Left lung (tissue), 10 donors: ENCODE data around the gene TMPRSS13. TPM values are rescaled to one million over a fixed set of nuclear protein-coding genes. Genes with fewer than 3 reads are reported as not detected.

ENCODE experiments used
- ATAC-seq: fragments of 200-7000 bp; cut with Tn5 transposase; one replicate; pipeline ENCODE4 v1.9.1; 2020; ENCODE audit warnings: moderate library complexity
- DNase-seq, 4 donors: peaks; one replicate each; pipeline ENCODE4 v3.0.0-alpha.2; 2013 to 2020
- H3K27ac ChIP-seq, 2 donors: fragments of 200-600 bp; sonication (generic) in 1 of 2; one replicate each; pipeline versions ENCODE4 v1.5.0 to v1.8.0; 2020 to 2021
- H3K27me3 ChIP-seq, 2 donors: fragments of 200-600 bp; sonication (generic) in 1 of 2; one replicate each; pipeline versions ENCODE4 v1.5.0 to v1.8.0; 2020 to 2021
- H3K36me3 ChIP-seq, 2 donors: fragments of 200-600 bp; sonication (generic) in 1 of 2; one replicate each; pipeline versions ENCODE4 v1.5.0 to v1.8.0; 2020 to 2021
- H3K4me1 ChIP-seq, 2 donors: fragments of 200-600 bp; one replicate each; pipeline ENCODE4 v1.8.0; 2021
- H3K4me3 ChIP-seq, 2 donors: fragments of 200-600 bp; sonication (generic) in 1 of 2; one replicate each; pipeline versions ENCODE4 v1.5.0 to v1.8.0; 2020 to 2021; ENCODE audit warnings: mild to moderate bottlenecking in 1 of 2
- H3K9me3 ChIP-seq, 2 donors: fragments of 200-600 bp; sonication (generic) in 1 of 2; one replicate each; pipeline versions ENCODE4 v1.5.0 to v1.8.0; 2020 to 2021
- CTCF ChIP-seq, 2 donors: fragments of 200-600 bp; sonication (generic) in 1 of 2; IDR thresholded peaks; one replicate each; pipeline versions ENCODE4 v1.5.0 to v1.8.0; 2021; ENCODE audit warnings: antibody characterized with exemption in 2 of 2
- intact Hi-C, 2 donors: fragments of 100-400 bp; cut with DNase I; formaldehyde crosslinking; loops; one replicate each; pipeline versions ENCODE4 v1.11.2 to v1.14.2; 2022
- polyA plus RNA-seq, 6 donors: library from polyadenylated mRNA; unstranded; fragments of 120-200 nt; gene quantifications; one replicate each; pipeline ENCODE4 v1.2.1, GENCODE V29; 2013; ENCODE audit not compliant: insufficient read length in 6 of 6
- total RNA-seq, 2 donors: library from RNA; stranded (reverse); fragmentation: NEBNext Ultra II Directional; extraction: Animal tissue kit (Norgen Biotek cat#: 25700); gene quantifications; one replicate each; pipeline ENCODE4 v1.2.1, GENCODE V29; 2021
- donor health status: DM: no; HTN: yes; CAD: no.
- donor health status: DM: no; HTN: no; CAD: no.

TMPRSS13 gene
- total and polyA plus RNA-seq, 8 donors, result 4.6 to 10.7 (median 8.1) TPM

GRCh38 chr11:117884994-117885393 is 44.2 kb downstream of the TMPRSS13 start:
- intact Hi-C loops, result no loop called here
- no peak for TF ChIP-seq CTCF (IDR thresholded peaks at IDR 0.05)
- no peaks in the 10 kb centered on the region for H3K9me3 ChIP-seq
- H3K4me3 ChIP-seq, result no peak overlapping the region
- H3K36me3 ChIP-seq, result no peaks in the 10 kb centered on the region
- ATAC-seq (peak; percentile 15), DNase-seq (no peak)
- H3K27me3 ChIP-seq, result peaks cover 7 to 46% of the 10 kb centered on the region in 2 donors
- peaks cover 0 to 3% of the 10 kb centered on the region in 2 donors for H3K4me1 ChIP-seq
- peak overlapping the region in 1 of 2 donors; percentile 61 for H3K27ac ChIP-seq

DNA sequence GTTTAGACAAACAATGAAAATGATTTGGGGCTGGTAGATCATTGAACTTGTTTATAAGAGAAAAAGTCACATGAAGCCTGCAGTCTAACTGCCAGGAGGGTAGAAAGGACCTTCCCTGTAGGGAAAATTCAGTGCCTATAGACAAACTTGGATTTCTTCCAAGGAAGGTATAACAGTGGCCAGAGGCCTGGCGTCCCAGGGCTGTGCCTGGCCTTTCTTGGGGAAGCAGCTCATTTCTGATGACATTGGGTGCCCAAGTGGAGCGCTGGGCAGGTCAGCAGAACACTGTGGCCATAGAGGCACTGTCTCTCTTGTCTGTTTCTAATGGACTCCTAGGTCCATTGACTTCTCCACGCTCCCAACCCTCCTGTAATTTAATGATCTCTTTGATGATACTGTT is 46.1 kb downstream of the TMPRSS13 start:
- DNase-seq, result no peak
- H3K27ac ChIP-seq, result no peak overlapping the region
- H3K4me1 ChIP-seq, result peaks cover 0 to 3% of the 10 kb centered on the region in 2 donors
- H3K9me3 ChIP-seq, result no peaks in the 10 kb centered on the region
- H3K4me3 ChIP-seq, result no peak overlapping the region
- H3K36me3 ChIP-seq, result no peaks in the 10 kb centered on the region
- TF ChIP-seq CTCF (IDR thresholded peaks at IDR 0.05), result no peak
- intact Hi-C loops, result no loop called here
- ATAC-seq, result no peak
- peaks cover 18 to 65% of the 10 kb centered on the region in 2 donors for H3K27me3 ChIP-seq

GRCh38 chr11:117882311-117882905 is 46.8 kb downstream of the TMPRSS13 start:
- intact Hi-C loops, result no loop called here
- no peak for DNase-seq
- Histone ChIP-seq H3K27me3 (peaks cover 19 to 71% of the 10 kb centered on the region in 2 donors), H3K36me3 (no peaks in the 10 kb centered on the region), H3K4me3 (no peak overlapping the region), H3K4me1 (peaks cover 0 to 6% of the 10 kb centered on the region in 2 donors), H3K27ac (no peak overlapping the region), H3K9me3 (no peaks in the 10 kb centered on the region)
- TF ChIP-seq CTCF (IDR thresholded peaks at IDR 0.05), result no peak
- no peak for ATAC-seq

GRCh38 chr11:117881217-117881616 is 48.0 kb downstream of the TMPRSS13 start:
- H3K4me1 ChIP-seq, result peaks cover 0 to 18% of the 10 kb centered on the region in 2 donors
- peaks cover 31 to 82% of the 10 kb centered on the region in 2 donors for H3K27me3 ChIP-seq
- ATAC-seq, result no peak
- no peak for DNase-seq
- no peaks in the 10 kb centered on the region for H3K9me3 ChIP-seq
- no peaks in the 10 kb centered on the region for H3K36me3 ChIP-seq
- intact Hi-C loops, result no loop called here
- no peak for TF ChIP-seq CTCF (IDR thresholded peaks at IDR 0.05)
- H3K27ac ChIP-seq, result no peak overlapping the region
- H3K4me3 ChIP-seq, result no peak overlapping the region

DNA sequence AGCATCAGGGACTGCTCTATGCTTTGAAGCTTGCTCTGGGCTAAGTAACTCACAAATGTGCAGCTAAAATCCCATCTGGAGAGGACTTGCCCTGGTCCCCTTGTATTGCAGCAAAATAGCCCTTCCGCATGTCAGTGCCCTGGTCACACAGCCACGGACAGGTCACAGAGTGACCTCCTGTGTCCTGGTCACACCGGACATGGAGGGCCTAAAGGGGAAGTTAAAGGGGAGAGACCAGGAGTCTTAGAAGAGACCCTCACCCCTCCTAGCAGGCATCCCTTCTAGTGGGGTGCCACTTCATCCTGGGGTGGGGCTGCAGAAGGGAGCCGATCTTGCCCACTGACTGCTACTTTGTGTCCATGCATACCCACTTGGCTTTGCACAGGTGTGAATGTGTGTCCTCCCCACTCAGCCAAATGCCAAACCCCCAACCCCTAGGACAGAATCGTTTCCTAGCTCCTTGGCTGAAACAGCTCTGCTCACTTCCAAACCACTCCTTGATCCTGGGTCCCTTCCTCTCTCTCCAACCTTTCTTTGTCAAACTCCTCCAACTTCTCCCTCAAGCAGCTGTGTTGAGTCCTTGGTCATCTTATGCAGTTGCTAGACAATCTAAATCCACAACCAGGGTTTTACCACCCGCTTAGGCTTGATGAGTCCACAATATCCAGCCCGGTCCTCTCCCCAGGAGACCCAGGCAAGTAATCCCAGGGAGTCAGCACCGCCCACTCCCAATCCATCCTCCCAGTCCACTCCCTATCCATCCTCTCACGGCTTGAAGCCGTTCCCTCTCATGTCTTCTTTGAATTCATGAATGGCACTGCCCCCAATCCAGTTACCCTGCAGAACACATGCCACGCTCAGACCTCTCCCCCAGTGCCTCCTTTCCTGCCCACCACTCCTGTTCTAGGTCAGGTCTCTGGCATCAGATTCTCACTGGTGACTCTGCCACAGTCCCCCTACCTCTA is 49.4 kb downstream of the TMPRSS13 start:
- Histone ChIP-seq H3K36me3 (no peaks in the 10 kb centered on the region), H3K27me3 (peaks cover 41 to 82% of the 10 kb centered on the region in 2 donors), H3K4me3 (no peak overlapping the region), H3K4me1 (peaks cover 0 to 28% of the 10 kb centered on the region in 2 donors), H3K9me3 (no peaks in the 10 kb centered on the region), H3K27ac (no peak overlapping the region)
- DNase-seq, result no peak
- intact Hi-C loops, result no loop called here
- ATAC-seq, result no peak
- TF ChIP-seq CTCF (IDR thresholded peaks at IDR 0.05), result no peak
